Measurements from ENCODE around the gene TOR2A. TPM values are rescaled to one million over a fixed set of nuclear protein-coding genes. Genes with fewer than 3 reads are reported as not detected.

The TOR2A gene
- total and polyA plus RNA-seq, 2 donors (not counting 3 experiments of a cell fraction or from before 2014, with no cell fraction given) = 19.3 to 23.9 TPM

- ChIA-PET POLR2A (no interaction called here), CTCF (interaction anchor here (1.5 to 8.8 kb wide), 2 partner anchors 14 to 46 kb away, joined by 6 to 167 read pairs; partner anchors contain the start of gene TOR2A)
- no peak overlapping the region for H3K9ac ChIP-seq (replicated peaks; ENCODE audit: extremely low read depth, insufficient read depth, low read length)
- H3K79me2 ChIP-seq (ENCODE audit: control insufficient read depth, insufficient read depth, low read length) = no peaks in the 10 kb centered on the region
- H3K27me3 ChIP-seq (ENCODE audit: control insufficient read depth in 2 of 2, insufficient read depth in 2 of 2, low read length in 2 of 2) = no peaks in the 10 kb centered on the region
- no peak overlapping the region for H3K4me2 ChIP-seq (ENCODE audit: insufficient read depth, low read length)
- FAIRE-seq = no peak
- no peak overlapping the region for H3K27ac ChIP-seq (ENCODE audit: insufficient read depth, low read depth, low read length)
- DNase-seq (ENCODE audit: low read depth, low spot score) = no peak
- no peaks in the 10 kb centered on the region for H4K20me1 ChIP-seq (replicated peaks; ENCODE audit: control insufficient read depth, extremely low read depth, insufficient read depth, low read length)
- H3K4me3 ChIP-seq (replicated peaks in 1 of 3; ENCODE audit: insufficient read depth in 1 of 3, low read depth in 1 of 3, low read length in 3 of 3) = no peak overlapping the region
- TF ChIP-seq GATA2 (IDR thresholded peaks at IDR 0.05; ENCODE audit: insufficient read depth, insufficient read length, low read depth, low read length) (no peak), POLR2AphosphoS5 (IDR thresholded peaks at IDR 0.05; ENCODE audit: insufficient read depth, low read depth, low read length) (no peak), FOS (IDR thresholded peaks at IDR 0.05; ENCODE audit: borderline replicate concordance, insufficient read depth, low read length) (no peak)
- dilution Hi-C loops (cut with MboI; ENCODE audit: extremely low pct_ligation_motif_present, low sequenced_read_pairs) (no loop called here), intact Hi-C loops (cut with micrococcal nuclease) (no loop called here)
- no peak overlapping the region for H2AFZ ChIP-seq (ENCODE audit: low read depth, low read length)
- H3K4me1 ChIP-seq (ENCODE audit: control insufficient read depth, extremely low read depth, insufficient read depth, low read length) = peaks cover 34% of the 10 kb centered on the region
- BruUV-seq (replicated peaks) = no TSS peak
- no peaks in the 10 kb centered on the region for H3K36me3 ChIP-seq (ENCODE audit: control insufficient read depth in 2 of 2, extremely low read depth in 1 of 2, insufficient read depth in 2 of 2, low read length in 2 of 2)
- H3K9me1 ChIP-seq (replicated peaks; ENCODE audit: control insufficient read depth, extremely low read depth, insufficient read depth, low read length) = no peaks in the 10 kb centered on the region
- no peaks in the 10 kb centered on the region for H3K9me3 ChIP-seq (replicated peaks; ENCODE audit: control insufficient read depth, insufficient read depth, low read length)
Measured at GRCh38 chr9:127780126-127780885, 45.2 kb upstream of the TOR2A start.

- Histone ChIP-seq H3K79me2 (ENCODE audit: control insufficient read depth, insufficient read depth, low read length) (no peaks in the 10 kb centered on the region), H3K36me3 (ENCODE audit: control insufficient read depth in 2 of 2, extremely low read depth in 1 of 2, insufficient read depth in 2 of 2, low read length in 2 of 2) (no peaks in the 10 kb centered on the region), H3K27ac (ENCODE audit: insufficient read depth, low read depth, low read length) (no peak overlapping the region), H3K9me3 (replicated peaks; ENCODE audit: control insufficient read depth, insufficient read depth, low read length) (no peaks in the 10 kb centered on the region), H3K4me3 (replicated peaks in 1 of 3; ENCODE audit: insufficient read depth in 1 of 3, low read depth in 1 of 3, low read length in 3 of 3) (no peak overlapping the region), H3K4me1 (ENCODE audit: control insufficient read depth, extremely low read depth, insufficient read depth, low read length) (peaks cover 30% of the 10 kb centered on the region), H3K9me1 (replicated peaks; ENCODE audit: control insufficient read depth, extremely low read depth, insufficient read depth, low read length) (no peaks in the 10 kb centered on the region), H3K4me2 (ENCODE audit: insufficient read depth, low read length) (no peak overlapping the region), H3K27me3 (ENCODE audit: control insufficient read depth in 2 of 2, insufficient read depth in 2 of 2, low read length in 2 of 2) (no peaks in the 10 kb centered on the region), H2AFZ (ENCODE audit: low read depth, low read length) (no peak overlapping the region), H3K9ac (replicated peaks; ENCODE audit: extremely low read depth, insufficient read depth, low read length) (no peak overlapping the region), H4K20me1 (replicated peaks; ENCODE audit: control insufficient read depth, extremely low read depth, insufficient read depth, low read length) (no peaks in the 10 kb centered on the region)
- TF ChIP-seq EZH2 (IDR thresholded peaks at IDR 0.05; ENCODE audit: borderline replicate concordance, low read depth, low read length, severe bottlenecking) = no peak
- no peak for TF ChIP-seq MAX (IDR thresholded peaks at IDR 0.05; ENCODE audit: insufficient read depth, insufficient read length)
- no peak for TF ChIP-seq POLR2AphosphoS5 (IDR thresholded peaks at IDR 0.05; ENCODE audit: insufficient read depth, low read depth, low read length)
- no peak for TF ChIP-seq MYC (IDR thresholded peaks at IDR 0.05; ENCODE audit: low read depth, low read length)
- TF ChIP-seq CTCF (IDR thresholded peaks at IDR 0.05; ENCODE audit: extremely low read depth in 1 of 2, insufficient read depth in 1 of 2, low read depth in 1 of 2, low read length in 2 of 2) = no peak
- TF ChIP-seq FOS (IDR thresholded peaks at IDR 0.05; ENCODE audit: borderline replicate concordance, insufficient read depth, low read length) = no peak
- TF ChIP-seq POLR2A (IDR thresholded peaks at IDR 0.05; ENCODE audit: low read depth, low read length) = no peak
- no peak for TF ChIP-seq JUN (IDR thresholded peaks at IDR 0.05; ENCODE audit: borderline replicate concordance, insufficient read depth, insufficient read length, low read depth)
- no peak for TF ChIP-seq GATA2 (IDR thresholded peaks at IDR 0.05; ENCODE audit: insufficient read depth, insufficient read length, low read depth, low read length)
- BruUV-seq (replicated peaks) = no TSS peak
- DNase-seq (ENCODE audit: low read depth, low spot score) = no peak
- FAIRE-seq = no peak
- intact Hi-C loops (cut with micrococcal nuclease) = no loop called here
- dilution Hi-C loops (cut with MboI; ENCODE audit: extremely low pct_ligation_motif_present, low sequenced_read_pairs) = no loop called here
- ChIA-PET POLR2A (no interaction called here), CTCF (interaction anchor here (0.9 to 8.8 kb wide), 3 partner anchors 13 to 45 kb away, joined by 6 to 167 read pairs (median 6); partner anchors contain the start of gene TOR2A)
Measured at GRCh38 chr9:127779136-127779981, 44.3 kb upstream of the TOR2A start.

All from endothelial cell of umbilical vein (primary cell).